ENCODE measurements around the gene SPESP1.

Gene SPESP1

DNA sequence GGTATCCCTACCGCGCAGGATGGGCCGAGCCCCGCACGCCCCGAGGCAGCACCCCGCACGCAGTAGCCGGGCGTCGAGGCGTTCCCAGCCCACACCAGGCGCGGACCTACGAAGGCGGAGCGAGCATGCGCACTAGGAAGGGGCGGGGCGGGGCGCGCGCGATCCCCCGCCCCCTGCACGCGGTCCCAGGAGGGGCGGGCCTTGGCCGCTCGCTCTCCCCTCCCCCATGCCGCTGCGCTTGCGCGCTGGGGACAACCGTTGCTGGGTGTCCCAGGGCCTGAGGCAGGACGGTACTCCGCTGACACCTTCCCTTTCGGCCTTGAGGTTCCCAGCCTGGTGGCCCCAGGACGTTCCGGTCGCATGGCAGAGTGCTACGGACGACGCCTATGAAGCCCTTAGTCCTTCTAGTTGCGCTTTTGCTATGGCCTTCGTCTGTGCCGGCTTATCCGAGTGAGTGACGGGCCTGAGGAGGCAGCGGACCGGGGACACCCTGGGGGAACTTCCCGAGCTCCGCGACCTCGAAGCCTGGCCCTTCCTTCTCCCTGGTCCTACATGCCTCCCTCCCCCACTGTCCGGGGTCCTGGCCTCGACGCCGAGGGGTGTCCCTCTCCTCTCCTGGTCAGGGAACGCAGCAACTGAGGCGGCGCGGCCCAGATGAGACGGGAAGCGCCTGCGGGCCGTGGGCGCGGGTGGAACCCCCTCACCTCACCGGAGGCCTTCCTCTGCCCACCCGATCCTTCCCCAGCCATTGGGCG lies at the start of gene SPESP1:
Gene SPESP1 (plus strand): TSS at position 258 of the 755 bp plus-strand sequence. CDS start 129 bp downstream, at position 387.
- TF ChIP-seq, protein P1, sequence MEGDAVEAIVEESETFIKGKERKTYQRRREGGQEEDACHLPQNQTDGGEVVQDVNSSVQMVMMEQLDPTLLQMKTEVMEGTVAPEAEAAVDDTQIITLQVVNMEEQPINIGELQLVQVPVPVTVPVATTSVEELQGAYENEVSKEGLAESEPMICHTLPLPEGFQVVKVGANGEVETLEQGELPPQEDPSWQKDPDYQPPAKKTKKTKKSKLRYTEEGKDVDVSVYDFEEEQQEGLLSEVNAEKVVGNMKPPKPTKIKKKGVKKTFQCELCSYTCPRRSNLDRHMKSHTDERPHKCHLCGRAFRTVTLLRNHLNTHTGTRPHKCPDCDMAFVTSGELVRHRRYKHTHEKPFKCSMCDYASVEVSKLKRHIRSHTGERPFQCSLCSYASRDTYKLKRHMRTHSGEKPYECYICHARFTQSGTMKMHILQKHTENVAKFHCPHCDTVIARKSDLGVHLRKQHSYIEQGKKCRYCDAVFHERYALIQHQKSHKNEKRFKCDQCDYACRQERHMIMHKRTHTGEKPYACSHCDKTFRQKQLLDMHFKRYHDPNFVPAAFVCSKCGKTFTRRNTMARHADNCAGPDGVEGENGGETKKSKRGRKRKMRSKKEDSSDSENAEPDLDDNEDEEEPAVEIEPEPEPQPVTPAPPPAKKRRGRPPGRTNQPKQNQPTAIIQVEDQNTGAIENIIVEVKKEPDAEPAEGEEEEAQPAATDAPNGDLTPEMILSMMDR (IDR thresholded peaks at IDR 0.05; ENCODE audit: insufficient read depth, missing control alignments) = no peak

DNA sequence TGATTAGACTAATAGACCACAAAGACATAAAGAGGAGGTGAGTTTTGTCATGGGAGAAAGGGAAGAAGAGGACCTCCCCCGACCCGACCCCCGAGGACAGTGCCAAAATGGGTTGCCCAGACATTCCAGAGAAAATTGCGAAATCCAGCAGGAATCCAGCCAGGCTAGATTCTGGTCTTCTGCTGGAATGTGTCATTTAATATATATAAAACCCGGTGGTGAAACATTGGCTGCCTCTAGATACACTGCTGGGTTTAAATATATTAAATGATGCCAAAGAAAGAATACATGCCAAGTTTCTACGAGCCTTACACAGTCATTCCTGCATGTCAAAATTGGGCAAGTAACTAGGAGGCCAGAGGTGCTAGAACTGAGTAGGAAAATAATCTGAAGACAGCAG lies 45.3 kb upstream of the SPESP1 start:
- no peak for DNase-seq (ENCODE audit: insufficient read length, low spot score)
- TF ChIP-seq, protein P1 (IDR thresholded peaks at IDR 0.05; ENCODE audit: insufficient read depth, missing control alignments) = no peak
- FAIRE-seq = no peak

More for the DNA sequence above, at the start of gene SPESP1:
- DNase-seq (ENCODE audit: insufficient read length, low spot score) (no peak), FAIRE-seq (no peak)

DNA sequence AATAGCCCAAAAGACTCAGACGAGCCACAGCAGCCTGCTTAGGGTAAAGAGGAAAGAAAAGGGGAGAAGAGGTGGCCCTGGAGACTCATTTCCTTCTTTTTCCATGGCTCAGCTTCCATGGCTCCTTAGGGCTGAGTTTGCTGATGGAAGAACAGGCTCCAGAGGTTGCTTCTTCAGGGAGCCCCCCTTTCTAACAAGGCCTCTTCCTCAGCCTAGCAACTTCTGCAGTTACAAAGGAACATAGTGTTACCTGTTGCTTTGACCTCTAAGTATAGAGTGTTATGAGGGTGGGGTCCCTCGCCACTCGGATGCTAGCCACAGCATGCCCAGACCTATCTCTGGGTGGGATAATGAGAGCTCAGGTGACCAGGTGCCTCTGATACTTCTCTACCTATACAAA lies 43.2 kb upstream of the SPESP1 start:
- DNase-seq (ENCODE audit: insufficient read length, low spot score) = no peak
- TF ChIP-seq, protein P1 (IDR thresholded peaks at IDR 0.05; ENCODE audit: insufficient read depth, missing control alignments) = no peak
- no peak for FAIRE-seq

DNA sequence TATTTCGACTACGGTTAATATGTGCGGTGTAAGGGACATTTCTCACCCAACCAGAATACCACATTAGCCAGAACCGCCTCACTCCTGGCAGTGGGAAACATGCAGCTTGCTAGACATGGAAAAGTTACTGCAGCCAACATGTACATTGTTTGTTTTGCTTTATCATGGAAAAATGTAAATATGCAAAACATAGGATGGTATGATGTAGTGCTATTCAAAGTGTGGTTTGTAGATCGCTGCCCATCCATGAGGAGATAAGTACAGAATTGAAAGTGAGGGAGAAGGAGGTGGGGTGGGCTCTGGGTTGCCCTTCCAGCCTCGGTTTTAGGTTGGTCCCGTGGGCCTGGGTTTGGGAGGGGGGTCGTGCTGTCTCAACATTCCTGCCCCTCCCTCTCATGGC lies 42.5 kb upstream of the SPESP1 start:
- FAIRE-seq = no peak
- no peak for DNase-seq (ENCODE audit: insufficient read length, low spot score)
- TF ChIP-seq, protein P1 (IDR thresholded peaks at IDR 0.05; ENCODE audit: insufficient read depth, missing control alignments) = no peak

- DNase-seq (ENCODE audit: insufficient read length, low spot score) (no peak), FAIRE-seq (no peak)
- TF ChIP-seq, protein P1 (IDR thresholded peaks at IDR 0.05; ENCODE audit: insufficient read depth, missing control alignments) = no peak
These were observed 41.9 kb upstream of the SPESP1 start for GRCh38 chr15:68888419-68888818.

- FAIRE-seq (no peak), DNase-seq (ENCODE audit: insufficient read length, low spot score) (no peak)
- TF ChIP-seq, protein P1 (IDR thresholded peaks at IDR 0.05; ENCODE audit: insufficient read depth, missing control alignments) = no peak
These were observed 36.1 kb upstream of the SPESP1 start for GRCh38 chr15:68894208-68894607.

GRCh38 chr15:68896178-68896577 lies 34.1 kb upstream of the SPESP1 start:
- TF ChIP-seq, protein P1 (IDR thresholded peaks at IDR 0.05; ENCODE audit: insufficient read depth, missing control alignments) = no peak
- no peak for DNase-seq (ENCODE audit: insufficient read length, low spot score)
- FAIRE-seq = no peak

Measured in D721Med (cell line).